ENCODE data around the gene MYL11.
A peak's percentile ranks its signal among the peaks of the same experiment; 100 is the strongest.
"Not testable (repeated sequence)": the region's sequence is repeated elsewhere in the genome, so short reads cannot be mapped to it uniquely, and the experiment has no call there.

MYL11 gene, protein sequence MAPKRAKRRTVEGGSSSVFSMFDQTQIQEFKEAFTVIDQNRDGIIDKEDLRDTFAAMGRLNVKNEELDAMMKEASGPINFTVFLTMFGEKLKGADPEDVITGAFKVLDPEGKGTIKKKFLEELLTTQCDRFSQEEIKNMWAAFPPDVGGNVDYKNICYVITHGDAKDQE

DNA sequence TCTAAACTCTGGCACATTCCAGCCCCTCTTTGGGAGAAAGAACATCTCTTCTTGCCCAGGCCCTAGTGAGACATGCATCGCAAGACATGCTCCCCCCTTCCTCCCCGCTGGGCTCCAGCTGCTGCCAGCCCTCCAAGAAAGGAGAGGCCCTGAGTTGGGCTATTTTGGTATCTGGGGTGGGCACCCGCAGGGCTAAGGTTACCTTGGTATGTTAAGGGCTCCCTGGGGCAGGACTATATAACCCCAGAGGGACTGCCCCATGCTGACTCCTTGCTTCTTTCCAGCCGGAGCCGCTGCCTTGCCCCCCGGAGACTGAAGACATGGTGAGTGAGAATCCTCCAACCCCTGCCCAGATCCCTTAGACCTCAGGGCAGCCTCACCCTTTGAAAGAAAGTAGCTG, at the start of gene MYL11:
TSS of gene MYL11 (plus strand) at position 265 of the 400 bp plus-strand sequence. CDS start at position 321, 56 bp downstream.
- DNase-seq: no peak

DNA sequence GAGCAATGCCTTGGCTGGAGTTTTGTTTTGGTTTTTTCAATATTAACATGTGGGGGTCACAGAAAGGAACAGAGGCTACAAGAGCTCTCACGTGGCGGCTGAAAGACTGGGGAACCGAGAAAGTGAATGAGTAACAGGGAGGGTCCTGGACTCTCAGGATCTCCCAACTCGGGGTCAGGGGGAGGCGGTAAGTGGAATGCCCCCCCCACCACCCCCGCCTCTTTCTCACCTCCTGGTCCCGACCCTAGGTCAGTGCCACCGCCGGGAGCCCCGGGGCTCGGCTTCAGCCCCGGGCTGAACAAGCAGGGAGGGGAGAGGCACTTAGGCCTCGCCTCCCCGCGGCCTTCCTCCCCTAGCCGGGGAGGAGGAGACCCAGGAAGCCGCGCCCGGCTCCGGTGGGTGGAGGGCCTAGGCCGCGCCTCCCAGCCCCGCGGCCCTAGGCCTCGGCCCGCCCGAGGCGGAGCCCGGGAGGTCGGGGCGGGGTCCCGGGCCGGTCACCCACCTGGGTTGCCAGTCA, 40.1 kb upstream of the MYL11 start:
- DNase-seq: peak; percentile 88

DNA sequence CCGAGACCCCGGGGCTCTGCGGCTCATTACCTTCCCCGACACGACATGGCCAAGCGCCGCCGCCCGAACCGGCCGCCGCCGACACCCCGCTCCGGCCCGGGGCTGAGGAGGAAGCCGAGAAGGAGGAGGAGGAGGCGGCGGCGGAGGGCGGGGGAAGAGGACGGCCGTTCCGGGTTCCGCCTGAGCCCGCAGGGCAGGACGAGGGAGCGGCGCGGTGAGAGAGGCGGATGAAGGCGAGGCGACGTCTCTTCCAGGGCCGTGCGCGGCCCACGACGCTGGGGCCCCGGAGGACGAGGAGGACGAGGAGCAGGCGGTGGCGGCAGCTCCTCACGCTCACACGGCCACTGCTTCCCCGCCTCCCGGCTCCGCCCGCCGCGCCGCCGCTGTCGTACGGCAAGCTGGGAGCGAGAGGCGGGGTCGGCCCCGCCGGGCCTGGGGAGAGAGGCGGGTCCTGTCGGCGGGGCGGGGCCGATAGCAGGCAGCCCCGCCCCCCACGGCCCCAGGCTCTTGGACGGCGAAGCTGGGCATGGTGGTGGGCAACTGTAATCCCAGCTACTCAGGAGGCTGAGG, 39.5 kb upstream of the MYL11 start:
- DNase-seq: peak; percentile 84

DNA sequence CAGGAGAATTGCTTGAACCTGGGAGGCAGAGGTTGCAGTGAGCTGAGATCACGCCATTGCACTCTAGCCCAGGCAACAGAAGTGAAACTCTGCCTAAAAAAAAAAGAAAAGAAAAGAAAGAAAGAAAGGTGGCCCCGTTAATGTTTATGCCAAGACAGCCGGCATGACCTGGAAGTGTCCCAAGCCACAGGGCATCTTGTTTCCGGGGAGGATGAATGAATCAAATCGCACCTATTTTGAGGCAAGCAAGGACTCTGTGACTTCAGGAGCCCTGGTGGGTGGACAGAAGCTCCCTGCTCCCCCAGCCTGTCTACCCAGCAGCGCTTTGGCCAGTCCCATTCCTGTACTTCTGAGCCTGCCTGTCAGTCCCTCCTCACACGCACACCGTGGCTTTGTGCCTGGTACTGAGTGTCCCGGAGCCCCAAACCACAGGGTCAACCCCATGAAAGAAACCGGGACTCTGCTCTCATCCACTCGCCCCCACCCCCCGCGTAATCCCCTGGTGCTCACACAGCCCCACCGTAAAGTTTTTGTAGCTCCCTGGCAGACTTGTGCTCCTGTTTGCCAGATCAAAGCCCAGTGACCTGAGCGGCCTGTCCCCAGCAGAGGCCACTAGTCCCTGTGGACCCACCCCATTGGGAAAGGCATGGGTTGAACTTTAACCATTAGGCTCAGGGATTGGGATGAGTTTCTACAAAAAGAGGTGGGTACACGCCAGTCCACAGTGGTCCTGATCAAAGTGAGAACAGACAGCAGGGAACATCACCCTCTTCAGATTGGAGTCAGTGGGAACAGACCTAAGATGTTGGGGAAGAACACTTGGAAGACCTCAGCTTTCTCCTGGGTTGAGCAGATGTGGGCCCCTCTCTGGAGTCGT, 38.8 kb upstream of the MYL11 start:
- DNase-seq: no peak

DNA sequence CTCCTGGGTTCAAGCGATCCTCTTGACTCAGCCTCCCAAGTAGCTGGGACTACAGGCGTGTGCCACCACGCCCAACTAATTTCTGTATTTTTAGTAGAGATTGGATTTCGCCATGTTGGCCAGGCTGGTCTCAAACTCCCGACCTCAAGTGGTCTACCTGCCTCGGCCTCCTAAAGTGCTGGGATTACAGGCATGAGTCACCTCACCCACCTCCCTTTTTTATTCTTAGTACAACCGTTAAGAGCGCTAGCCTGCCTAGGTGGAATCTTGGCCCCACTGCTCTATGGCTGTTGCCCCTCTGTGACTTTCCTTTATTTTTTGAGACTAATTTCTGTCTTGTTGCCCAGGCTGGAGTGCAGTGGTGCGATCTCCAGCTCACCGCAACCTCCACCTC, 36.6 kb upstream of the MYL11 start:
- DNase-seq: not testable (repeated sequence)

DNA sequence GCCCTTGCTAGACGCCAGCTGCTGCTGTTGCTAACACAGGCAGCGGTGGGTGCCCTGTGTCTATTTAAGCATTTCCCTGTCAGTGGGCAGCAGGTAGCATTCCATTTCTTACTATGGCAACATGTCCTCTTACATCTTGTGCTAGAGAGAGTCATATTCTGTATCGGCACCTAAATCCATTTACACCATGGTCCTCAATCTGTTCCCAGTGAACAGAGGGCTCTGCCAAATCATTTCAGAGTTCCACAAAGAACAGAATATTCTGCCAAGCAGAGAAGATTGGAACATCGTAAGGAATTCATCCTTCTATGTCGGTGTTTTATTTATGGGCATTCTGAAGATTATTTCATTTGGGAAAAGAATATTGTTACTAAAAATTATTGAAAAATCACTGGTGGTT, 35.9 kb upstream of the MYL11 start:
- DNase-seq: not testable (repeated sequence)

DNA sequence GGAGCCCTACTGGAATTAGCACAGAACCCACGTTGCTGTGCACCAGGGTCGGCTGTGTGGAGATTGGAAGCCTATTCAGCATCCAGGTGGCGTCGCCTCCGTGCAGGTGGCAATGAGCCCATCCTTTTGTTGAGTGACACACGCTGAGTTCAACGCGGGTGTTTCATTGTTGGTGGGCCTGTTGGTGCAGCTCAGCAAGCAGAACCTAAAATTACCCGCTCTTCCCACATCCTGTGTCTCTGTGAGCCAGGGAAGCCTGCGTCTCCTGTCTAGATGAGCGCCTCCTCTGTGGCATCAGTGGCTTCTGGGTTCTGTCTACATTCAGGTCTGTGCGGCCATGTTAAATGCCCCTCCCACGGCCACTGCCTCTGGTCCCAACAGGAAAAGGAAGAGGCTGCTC, 34.0 kb upstream of the MYL11 start:
- DNase-seq: no peak

DNA sequence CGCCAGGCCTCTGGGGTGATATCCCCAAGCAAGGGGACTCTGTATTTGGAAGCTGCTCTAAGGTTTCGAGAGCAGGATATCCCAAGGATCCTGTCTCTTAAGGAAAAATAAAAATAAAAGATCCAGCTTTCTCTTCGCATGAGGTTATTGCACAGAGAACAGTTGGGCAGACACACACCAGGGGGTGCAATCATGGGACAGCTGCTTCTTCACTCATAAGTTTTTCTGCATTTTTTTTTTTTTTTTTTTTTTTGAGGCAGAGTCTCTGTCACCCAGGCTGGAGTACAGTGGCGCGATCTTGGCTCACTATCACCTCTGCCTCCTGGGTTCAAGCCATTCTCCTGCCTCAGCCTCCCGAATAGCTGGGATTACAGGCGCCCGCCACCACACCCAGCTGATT, 32.6 kb upstream of the MYL11 start:
- DNase-seq: not testable (repeated sequence)

DNA sequence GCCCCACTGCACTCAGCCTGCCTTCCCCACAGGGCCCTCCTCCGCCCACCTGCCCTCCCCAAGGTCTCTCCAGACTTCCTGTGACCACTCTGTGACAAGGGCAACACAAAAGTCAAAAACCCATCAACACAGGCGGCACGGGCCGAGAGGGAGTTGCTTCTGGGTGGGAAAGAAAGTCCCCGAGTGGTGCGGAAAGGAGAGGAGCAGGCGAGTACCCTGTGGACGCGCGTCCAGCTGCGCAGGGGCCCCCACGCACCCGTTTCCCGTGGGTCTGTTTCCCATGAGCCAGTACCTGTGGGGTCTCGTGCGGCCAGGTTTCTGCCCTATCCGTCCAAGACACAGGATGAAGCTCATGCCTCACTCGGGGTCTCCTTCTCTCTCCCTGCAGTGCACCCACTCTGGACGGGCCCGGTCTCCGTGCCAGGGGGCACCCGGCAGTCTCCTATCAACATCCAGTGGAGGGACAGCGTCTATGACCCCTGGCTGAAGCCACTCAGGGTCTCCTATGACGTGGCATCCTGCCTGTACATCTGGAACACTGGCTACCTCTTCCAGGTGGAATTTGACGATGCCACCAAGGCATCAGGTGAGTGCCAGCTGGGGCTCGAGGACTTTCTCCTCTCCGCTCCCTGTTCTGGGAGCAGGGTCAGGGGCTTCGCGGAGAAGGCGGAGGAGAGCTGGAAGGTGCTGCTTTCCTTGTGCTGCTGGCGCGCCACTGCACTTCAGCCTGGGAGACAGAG, 31.7 kb upstream of the MYL11 start:
- DNase-seq: no peak

DNA sequence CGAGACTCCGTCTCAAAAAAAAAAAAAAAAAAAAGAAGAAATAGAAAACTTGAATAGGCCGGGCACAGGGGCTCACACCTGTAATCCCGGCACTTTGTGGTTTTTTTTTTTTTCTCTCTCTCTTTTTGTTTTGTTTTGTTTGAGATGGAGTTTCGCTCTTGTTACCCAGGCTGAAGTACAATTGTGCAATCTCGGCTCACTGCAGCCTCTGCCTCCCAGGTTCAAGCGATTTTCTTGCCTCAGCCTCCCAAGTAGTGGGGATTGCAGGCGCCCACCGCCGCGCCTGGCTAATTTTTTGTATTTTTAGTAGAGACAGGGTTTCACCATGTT, 31.1 kb upstream of the MYL11 start:
- not testable (repeated sequence) for DNase-seq

DNA sequence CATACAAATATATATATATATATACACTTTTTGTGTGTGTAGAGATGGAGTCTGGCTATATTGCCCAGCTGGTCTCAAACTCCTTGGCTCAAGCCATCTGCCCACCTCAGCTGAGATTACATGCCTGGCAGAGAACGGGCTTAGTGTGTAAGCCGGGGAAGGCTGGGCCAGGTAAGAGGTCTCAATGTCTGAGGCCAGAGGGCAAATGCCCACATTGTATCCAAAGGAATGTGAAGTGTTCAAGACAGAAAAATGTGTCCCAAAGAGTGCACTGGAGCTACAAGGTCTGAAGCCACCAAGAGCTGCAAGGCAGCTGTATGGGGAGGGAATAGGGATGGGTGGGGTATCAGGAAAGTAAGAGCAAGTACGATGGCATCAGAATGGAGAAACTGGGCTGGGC, 28.3 kb upstream of the MYL11 start:
- DNase-seq: no peak

DNA sequence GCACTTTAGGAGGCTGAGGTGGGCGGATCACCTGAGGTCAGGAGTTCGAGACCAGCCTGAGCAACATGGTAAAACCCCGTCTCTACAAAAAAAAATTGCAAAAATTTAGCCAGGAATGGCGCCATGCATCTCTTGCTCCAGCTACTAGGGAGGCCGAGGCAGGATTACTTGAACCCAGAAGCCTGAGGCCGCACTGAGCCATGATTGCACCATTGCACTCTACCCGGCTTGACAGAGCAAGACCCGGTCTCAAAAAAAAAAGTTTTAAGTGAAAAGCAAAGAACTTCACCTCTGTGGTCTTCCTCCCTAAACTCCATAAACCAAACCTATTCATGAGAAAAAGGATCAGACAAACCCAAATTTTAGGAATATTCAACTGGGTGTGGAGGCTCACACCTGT, 26.5 kb upstream of the MYL11 start:
- no peak for DNase-seq

DNA sequence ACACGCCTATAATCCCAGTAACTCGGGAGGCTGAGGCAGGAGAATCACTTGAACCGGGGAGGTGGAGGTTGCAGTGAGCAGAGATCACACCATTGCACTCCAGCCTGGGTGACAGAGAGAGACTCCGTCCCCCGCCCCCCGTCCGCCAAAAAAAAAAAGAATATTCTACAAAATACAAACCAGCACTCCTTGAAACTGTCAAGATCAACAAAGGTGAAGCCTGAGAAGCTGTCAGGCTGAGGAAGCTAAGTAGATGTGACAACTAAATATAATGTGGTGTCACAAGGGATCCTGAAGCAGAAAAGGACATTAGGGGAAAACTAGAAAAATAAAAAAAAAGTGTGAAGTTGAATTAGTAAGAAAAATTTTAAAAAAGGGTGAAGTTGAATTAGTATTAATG, 25.7 kb upstream of the MYL11 start:
- no peak for DNase-seq

DNA sequence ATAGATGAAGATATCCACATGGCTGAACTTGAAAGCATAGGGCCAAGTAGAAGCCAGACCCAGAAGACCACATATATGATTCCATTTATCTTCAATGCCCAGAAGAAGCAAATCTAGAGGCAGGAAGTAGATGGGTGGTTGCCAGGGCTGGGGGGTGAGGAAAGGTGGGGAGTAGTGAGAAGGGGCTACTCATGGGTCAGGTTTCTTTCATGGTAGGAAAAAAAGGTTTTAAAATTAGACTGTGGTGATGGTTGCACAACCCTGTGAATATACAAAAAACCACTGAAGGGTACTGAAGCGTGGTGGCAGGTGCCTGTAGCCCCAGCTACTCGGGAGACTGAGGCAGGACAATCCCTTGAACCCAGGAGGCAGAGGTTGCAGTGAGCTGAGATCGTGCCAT, 24.9 kb upstream of the MYL11 start:
- DNase-seq: no peak

DNA sequence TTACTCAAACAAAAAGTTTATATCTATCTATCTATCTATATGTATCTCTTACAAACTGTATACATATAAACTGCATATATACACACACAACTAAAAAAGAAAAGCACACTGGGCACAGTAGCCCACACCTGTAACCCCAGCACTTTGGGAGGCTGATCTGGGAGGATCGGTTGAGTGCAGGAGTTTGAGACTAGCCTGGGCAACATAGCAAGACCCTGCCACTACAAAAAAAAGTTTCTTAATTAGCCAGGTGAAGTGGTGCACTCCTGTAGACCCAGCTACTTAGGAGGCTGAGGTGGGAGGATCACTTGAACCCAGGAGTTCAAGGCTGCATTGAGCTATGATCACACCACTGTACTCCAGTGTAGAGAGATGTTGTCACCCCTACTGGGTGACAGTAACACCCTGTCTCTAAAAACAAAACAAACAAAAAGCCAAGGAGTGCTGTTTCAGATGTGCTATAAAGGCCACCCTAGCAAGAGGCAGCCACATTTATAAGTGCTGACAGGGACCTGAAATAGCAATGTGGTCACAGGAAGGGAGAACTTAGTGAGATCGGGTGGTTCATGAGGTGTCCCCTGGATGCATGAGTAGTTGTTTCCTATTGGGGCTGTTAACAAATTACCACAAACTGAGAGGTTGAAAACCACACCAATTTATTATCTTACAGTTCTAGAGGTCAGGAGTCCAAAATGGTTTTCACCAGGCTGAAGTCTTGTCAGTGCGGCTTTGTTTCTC, 24.3 kb upstream of the MYL11 start:
- peak; percentile 44 for DNase-seq

DNA sequence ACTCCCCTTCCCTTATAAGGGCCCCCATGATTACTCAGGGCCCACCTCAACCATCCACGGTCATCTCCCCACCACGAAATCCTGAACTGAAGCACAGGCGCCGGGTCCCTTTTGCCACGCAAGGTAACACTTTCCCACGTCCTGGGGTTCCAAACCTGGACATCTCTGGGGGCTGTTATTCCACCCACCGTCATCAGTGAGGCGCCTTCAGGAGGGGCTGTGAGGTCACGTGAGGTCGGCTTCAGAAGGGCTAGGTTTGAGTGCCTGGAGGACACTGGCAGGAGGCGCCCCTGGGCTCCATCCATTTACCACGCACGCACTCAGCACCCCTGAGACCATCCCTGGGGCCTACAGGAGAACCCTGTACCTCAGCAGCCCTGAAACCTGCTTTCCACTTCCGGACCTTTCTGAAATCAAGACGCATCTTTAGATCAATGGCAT, 23.6 kb upstream of the MYL11 start:
- no peak for DNase-seq

DNA sequence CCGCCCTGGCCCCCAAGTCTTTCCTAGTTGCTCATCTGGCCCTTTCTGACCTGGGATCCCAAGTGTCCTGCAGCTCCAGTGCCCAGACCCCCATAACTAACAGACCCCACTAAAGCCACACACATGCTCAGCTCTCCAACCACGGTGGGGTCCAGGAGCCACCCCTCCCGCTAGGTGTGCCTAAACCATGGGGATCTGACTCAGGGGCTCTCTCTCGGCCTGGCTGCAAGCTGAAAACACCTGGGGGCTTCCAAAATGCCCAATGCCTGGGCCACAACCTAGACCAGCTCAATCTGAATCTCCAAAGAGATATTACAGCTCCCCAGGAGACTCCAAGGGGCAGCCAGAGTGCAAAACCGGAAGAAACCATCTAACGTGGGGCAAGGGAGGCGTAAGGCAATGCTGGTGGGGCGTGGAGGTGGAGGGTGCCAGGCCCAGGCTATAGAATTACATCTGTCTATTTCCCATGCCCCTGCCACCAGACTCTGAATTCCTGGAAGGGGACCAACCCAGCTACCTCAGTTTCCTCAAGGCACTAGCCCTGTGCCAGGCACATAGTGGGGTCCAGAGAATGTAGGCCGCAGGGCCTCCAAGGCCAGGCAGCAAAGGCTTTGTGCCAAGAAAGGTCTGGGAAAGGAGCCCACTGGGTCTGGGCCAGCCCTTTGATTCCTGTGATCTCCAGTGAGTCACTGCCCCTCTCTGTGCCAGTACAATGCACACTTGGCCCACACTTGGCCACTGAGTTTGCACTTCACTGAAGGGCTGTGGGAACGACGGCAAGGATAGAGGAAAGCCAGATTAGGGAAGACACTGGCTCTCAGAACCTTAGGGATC, 22.8 kb upstream of the MYL11 start:
- no peak for DNase-seq

DNA sequence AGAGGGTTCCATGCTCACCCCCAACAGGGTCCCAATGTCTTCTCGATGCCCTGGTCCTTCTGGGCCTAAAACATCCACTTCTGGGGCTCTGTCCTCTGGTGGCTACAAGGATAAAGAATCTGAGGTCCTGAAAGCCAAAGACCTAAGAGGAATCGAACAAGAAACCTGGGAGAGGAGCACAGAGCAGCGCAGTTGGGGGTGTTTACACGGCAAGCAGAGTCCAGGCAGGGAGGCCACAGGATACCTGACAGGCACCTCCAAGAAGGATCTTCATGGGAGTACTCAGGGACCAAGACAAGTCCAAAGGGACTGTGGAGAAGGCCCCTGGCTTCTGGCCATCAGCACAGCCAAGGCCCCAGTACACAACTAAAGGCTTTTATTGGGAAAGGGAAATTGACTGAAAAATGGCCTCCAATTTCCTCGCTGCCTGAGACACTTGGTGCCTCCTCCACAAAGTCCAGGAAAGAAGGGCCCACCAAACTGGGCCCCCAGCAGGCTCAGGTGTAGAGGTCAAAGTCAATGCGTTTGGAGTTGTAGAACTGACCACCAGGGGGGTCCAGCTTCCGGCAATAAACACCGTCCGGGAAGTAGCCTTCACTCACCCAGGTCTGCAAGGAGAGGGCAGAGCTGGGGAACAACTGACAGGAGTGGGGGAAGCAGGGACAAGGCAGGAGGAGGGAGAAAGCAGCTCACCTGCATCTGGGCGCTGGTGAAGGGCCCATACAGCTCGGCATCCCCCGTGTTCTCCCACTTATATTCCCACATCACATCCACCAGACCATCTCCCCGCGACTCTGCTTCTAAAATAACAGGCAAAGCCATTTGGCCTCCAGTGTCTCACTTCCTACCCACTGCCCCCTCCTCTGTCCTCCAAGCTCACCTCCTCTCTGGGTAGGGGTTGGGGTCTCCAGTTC, 21.9 kb upstream of the MYL11 start:
- DNase-seq: no peak

DNA sequence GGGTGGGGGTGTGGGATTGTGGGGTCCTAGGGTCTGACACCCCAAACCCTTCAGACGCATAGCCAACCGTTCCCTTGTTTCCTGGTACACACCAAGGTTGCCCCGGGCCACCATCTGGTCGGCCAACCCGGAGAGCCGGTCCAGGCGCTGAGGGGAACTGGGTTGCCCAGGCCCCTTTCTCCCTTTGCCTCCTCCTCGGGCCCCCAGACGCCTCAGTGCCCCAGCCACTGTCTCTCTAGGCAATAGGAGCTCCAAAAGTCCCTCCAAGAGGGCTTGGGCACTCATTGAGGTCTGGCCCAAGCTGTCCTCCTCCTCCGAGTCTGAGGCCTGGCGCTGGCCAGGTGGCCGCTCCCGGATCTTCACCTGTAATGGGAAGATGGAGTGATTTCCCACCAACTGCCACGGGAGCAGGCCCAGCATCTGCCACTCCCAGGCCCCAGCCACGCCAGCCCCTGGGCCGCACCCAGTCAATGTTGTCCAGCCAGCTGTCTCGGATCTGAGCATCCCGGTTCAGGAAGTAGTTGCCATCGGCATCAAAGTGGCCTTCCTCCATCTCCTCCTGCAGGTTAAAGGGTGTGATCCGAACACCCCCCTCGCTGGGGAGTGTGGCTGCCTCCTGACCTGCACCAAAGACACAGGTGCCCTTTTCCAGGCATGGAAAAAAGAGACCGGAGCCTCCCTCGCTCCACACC, 21.0 kb upstream of the MYL11 start:
- no peak for DNase-seq

Data from CD4-positive, alpha-beta T cell treated with Interleukin-12 subunit alpha and Interleukin-12 subunit beta, for 1 hour (primary cell).